OCI-LY7 (cell line): ENCODE measurements around the gene BRMS1. TPM values are rescaled to one million over a fixed set of nuclear protein-coding genes. Genes with fewer than 3 reads are reported as not detected.
A peak's percentile ranks its signal among the peaks of the same experiment; 100 is the strongest.

Experiments used
- BruUV-seq: library from RNA; stranded (reverse); fragments of 400-500 nt; replicated peaks from 2 replicates; lab custom pipeline; 2021; lab: Mats Ljungman, UMichigan
- CTCF ChIA-PET: fragments of 300-600 bp; sonication (Branson Sonifier 250); formaldehyde crosslinking; loops from one replicate; lab custom pipeline; 2022; ENCODE audit warnings: antibody characterized with exemption; ENCODE audit not compliant: unreplicated experiment; lab: Charles Lee
- POLR2A ChIA-PET: fragments of 300-600 bp; sonication (Branson Sonifier 250); formaldehyde crosslinking; loops from one replicate; lab custom pipeline; 2022; ENCODE audit warnings: antibody characterized with exemption; lab: Charles Lee
- DNase-seq: peaks from one replicate; pipeline ENCODE4 v3.0.0-alpha.2; 2015; ENCODE audit warnings: low spot score
- H2AFZ ChIP-seq: fragments of 200-600 bp; sonication (generic), shearing (Covaris generic); 2 replicates; pipeline ENCODE4 v1.6.1; 2014; ENCODE audit warnings: mild to moderate bottlenecking, antibody characterized with exemption, low read length, moderate library complexity
- H3K27ac ChIP-seq: fragments of 200-600 bp; sonication (generic); 2 replicates; pipeline ENCODE4 v1.5.1; 2014; ENCODE audit warnings: mixed run types, low read depth, mild to moderate bottlenecking, moderate library complexity, low read length, inconsistent platforms; ENCODE audit not compliant: poor library complexity, severe bottlenecking
- H3K36me3 ChIP-seq: fragments of 200-600 bp; sonication (generic); 2 replicates; pipeline ENCODE4 v1.6.1; 2014; ENCODE audit warnings: mild to moderate bottlenecking, antibody characterized with exemption, low read length, moderate library complexity, mixed read lengths; ENCODE audit not compliant: insufficient read depth
- H3K4me1 ChIP-seq: fragments of 200-600 bp; sonication (generic); 2 replicates; pipeline ENCODE4 v1.5.1; 2014; ENCODE audit warnings: mild to moderate bottlenecking, low read length; ENCODE audit not compliant: insufficient read depth, poor library complexity, severe bottlenecking
- H3K4me2 ChIP-seq: fragments of 200-600 bp; sonication (generic); 2 replicates; pipeline ENCODE4 v1.6.1; 2014; ENCODE audit warnings: mild to moderate bottlenecking, low read length
- H3K4me3 ChIP-seq: fragments of 200-600 bp; sonication (generic); 2 replicates; pipeline ENCODE4 v1.5.1; 2014; ENCODE audit warnings: mild to moderate bottlenecking, low read depth, low read length; ENCODE audit not compliant: poor library complexity, severe bottlenecking
- H3K79me2 ChIP-seq: fragments of 200-600 bp; sonication (generic); 2 replicates; pipeline ENCODE4 v1.6.1; 2016; ENCODE audit warnings: low read depth, mild to moderate bottlenecking, low read length, moderate library complexity, mixed read lengths; ENCODE audit not compliant: insufficient read depth
- H3K9me2 ChIP-seq: fragments of 200-600 bp; sonication (generic); 2 replicates; pipeline ENCODE4 v1.6.1; 2016; ENCODE audit warnings: mild to moderate bottlenecking, low read length, mixed read lengths; ENCODE audit not compliant: insufficient read depth
- H3K9me3 ChIP-seq: fragments of 200-600 bp; sonication (generic); 2 replicates; pipeline ENCODE4 v1.6.1; 2014; ENCODE audit warnings: mild to moderate bottlenecking, mixed run types, low read length, mixed read lengths
- H4K20me1 ChIP-seq: fragments of 200-600 bp; sonication (generic); 2 replicates; pipeline ENCODE4 v1.6.1; 2014; ENCODE audit warnings: mild to moderate bottlenecking, antibody characterized with exemption, low read length, moderate library complexity, mixed read lengths; ENCODE audit not compliant: insufficient read depth
- EZH2phosphoT487 ChIP-seq: fragments of 200-600 bp; sonication (generic); IDR thresholded peaks from 2 replicates; pipeline ENCODE4 v1.6.1; 2018; ENCODE audit warnings: low read depth, borderline replicate concordance, mild to moderate bottlenecking, mixed run types, antibody characterized with exemption, low read length, moderate library complexity, mixed read lengths
- intact Hi-C: fragments of 100-400 bp; cut with micrococcal nuclease; formaldehyde crosslinking; loops from one replicate; pipeline ENCODE4 v1.10.0; 2022; ENCODE audit not compliant: unreplicated experiment
- total RNA-seq, 2 experiments: library from RNA; depleted of rRNA in 1 of 2; stranded (reverse); fragments of >200 nt in 1 of 2; shearing (Covaris generic) in 1 of 2; gene quantifications; 2 replicates each; pipeline ENCODE4 v1.2.3, GENCODE V29; 2014 to 2022
- TF ChIP-seq, protein P1 (sequence below): fragments of 200-600 bp; sonication (generic); conservative IDR thresholded peaks from 2 replicates; pipeline ENCODE4 v1.5.1; 2014; ENCODE audit warnings: mild to moderate bottlenecking, antibody characterized with exemption, low read length, moderate library complexity, mixed read lengths

The BRMS1 gene
- total RNA-seq, 2 experiments from 2014 or later: 43.1 to 43.8 TPM

DNA sequence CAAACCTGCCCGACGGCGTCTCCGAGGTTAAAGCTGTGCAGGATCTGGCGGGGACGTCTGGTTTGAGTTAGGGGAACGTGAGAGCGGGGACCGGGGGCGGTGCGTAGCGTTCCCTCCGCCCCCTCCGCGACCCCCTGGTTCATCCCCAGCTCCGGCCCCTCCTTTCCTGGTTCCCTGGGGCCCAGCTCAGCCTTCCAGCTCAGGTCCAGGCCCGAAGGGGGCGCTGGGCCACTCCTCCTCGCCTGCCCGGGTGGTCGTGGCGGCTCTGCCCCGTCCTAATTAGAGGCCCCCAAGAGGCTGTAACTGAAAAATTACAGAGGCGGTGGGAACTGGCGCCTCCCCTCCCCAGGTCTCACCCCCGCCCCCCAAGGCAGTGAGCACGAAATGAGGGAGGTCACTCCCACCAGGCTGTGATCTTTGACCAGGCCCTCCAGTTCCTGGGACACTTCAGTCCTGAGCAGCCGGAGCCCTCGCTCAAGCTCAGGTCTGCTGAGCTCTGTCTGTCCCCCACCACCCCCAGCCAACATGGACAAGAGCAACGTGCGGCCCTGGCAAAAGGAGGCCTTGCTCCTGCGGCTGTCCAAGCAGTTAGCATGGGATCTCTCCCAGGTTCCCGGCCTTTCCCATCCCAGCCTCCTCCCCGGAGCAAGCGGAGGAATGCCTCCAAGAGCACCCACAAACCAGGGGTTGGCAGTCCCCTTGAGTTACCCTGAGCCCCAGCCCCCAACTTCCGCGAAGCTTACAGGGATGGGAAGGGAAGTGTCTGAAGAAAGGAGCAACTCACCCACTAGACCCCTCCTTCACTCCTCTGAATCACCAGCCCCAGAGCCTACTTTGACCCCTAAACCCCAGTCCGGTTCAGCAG is 31.4 kb downstream of the BRMS1 start:
- H3K27ac ChIP-seq: peak overlapping the region; percentile 21
- H2AFZ ChIP-seq: peak overlapping the region; percentile 18; the same call in 1 of the 2 replicates
- no peaks in the 10 kb centered on the region for H3K9me3 ChIP-seq
- H3K4me3 ChIP-seq: peak overlapping the region; percentile 70
- BruUV-seq: no TSS peak
- H3K79me2 ChIP-seq: no peaks in the 10 kb centered on the region
- TF ChIP-seq EZH2phosphoT487: no peak
- TF ChIP-seq, protein P1, sequence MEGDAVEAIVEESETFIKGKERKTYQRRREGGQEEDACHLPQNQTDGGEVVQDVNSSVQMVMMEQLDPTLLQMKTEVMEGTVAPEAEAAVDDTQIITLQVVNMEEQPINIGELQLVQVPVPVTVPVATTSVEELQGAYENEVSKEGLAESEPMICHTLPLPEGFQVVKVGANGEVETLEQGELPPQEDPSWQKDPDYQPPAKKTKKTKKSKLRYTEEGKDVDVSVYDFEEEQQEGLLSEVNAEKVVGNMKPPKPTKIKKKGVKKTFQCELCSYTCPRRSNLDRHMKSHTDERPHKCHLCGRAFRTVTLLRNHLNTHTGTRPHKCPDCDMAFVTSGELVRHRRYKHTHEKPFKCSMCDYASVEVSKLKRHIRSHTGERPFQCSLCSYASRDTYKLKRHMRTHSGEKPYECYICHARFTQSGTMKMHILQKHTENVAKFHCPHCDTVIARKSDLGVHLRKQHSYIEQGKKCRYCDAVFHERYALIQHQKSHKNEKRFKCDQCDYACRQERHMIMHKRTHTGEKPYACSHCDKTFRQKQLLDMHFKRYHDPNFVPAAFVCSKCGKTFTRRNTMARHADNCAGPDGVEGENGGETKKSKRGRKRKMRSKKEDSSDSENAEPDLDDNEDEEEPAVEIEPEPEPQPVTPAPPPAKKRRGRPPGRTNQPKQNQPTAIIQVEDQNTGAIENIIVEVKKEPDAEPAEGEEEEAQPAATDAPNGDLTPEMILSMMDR: peak; percentile 49
- peak overlapping the region; percentile 74 for H3K4me2 ChIP-seq
- ChIA-PET POLR2A (interaction anchor here (0.6 to 3.6 kb wide), 11 partner anchors 9 to 78 kb away, joined by 3 to 13 read pairs (median 6); partner anchors contain the start of genes BRMS1 and YIF1A), CTCF (interaction anchor here (1.0 to 2.5 kb wide), 3 partner anchors 15 to 73 kb away, joined by 3 to 7 read pairs (median 4); partner anchors contain the start of gene RIN1)
- no peaks in the 10 kb centered on the region for H3K9me2 ChIP-seq
- intact Hi-C loops: loop anchor here (5.0 kb wide), 1 partner anchor 34 kb away; the partner anchor contains the start of genes B4GAT1 and BRMS1
- peaks cover 33% of the 10 kb centered on the region for H3K4me1 ChIP-seq
- DNase-seq: no peak
- no peaks in the 10 kb centered on the region for H3K36me3 ChIP-seq
- H4K20me1 ChIP-seq: no peaks in the 10 kb centered on the region

- DNase-seq: peak; percentile 99
- Histone ChIP-seq H3K4me1 (peaks cover 25% of the 10 kb centered on the region), H3K4me3 (peak overlapping the region; percentile 70), H3K4me2 (peak overlapping the region; percentile 89), H4K20me1 (no peaks in the 10 kb centered on the region), H3K9me3 (no peaks in the 10 kb centered on the region), H3K27ac (peak overlapping the region; percentile 72), H2AFZ (peak overlapping the region; percentile 70), H3K79me2 (no peaks in the 10 kb centered on the region), H3K9me2 (no peaks in the 10 kb centered on the region), H3K36me3 (no peaks in the 10 kb centered on the region)
- TF ChIP-seq EZH2phosphoT487: no peak
- TF ChIP-seq, protein P1: no peak
- POLR2A ChIA-PET: interaction anchor here (0.6 to 3.6 kb wide), 16 partner anchors 9 to 1070 kb away, joined by 3 to 13 read pairs (median 4); partner anchors contain the start of genes BRMS1 and YIF1A
- CTCF ChIA-PET: interaction anchor here (0.6 to 2.5 kb wide), 9 partner anchors 9 to 73 kb away, joined by 3 to 7 read pairs (median 3); partner anchors contain the start of genes RIN1 and YIF1A
- no TSS peak for BruUV-seq
- intact Hi-C loops: loop anchor here (1.0 to 5.0 kb wide), 3 partner anchors 16 to 59 kb away; partner anchors contain the start of genes B4GAT1, BRMS1 and SLC29A2
Observed at GRCh38 chr11:66312549-66313320, 32.2 kb downstream of the BRMS1 start.
